Activated naive CD4-positive, alpha-beta T cell treated with anti-CD3 and anti-CD28 coated beads, Interleukin-2, amount 50 U/mL, for 72 hours (primary cell): ENCODE results near the gene TEX10. TPM values are rescaled to one million over a fixed set of nuclear protein-coding genes. Genes with fewer than 3 reads are reported as not detected.

Experiments
- ATAC-seq, 2 donors: fragments of 150-1000 bp; cut with Tn5 transposase; 2 replicates each; pipeline ENCODE4 v1.10.0; 2021; ENCODE audit warnings: mild to moderate bottlenecking in 2 of 2, moderate library complexity in 2 of 2
- DNase-seq, 2 donors: peaks; one replicate each; pipeline ENCODE4 v3.0.0; 2021 to 2022; ENCODE audit warnings: low spot score in 2 of 2
- H3K27ac Mint-ChIP-seq, 2 donors: one replicate each; pipeline ENCODE4 v1.8.0; 2022; ENCODE audit warnings: mild to moderate bottlenecking in 2 of 2, mixed read lengths in 2 of 2
- H3K36me3 Mint-ChIP-seq, 2 donors: one replicate each; pipeline ENCODE4 v1.8.0; 2022; ENCODE audit warnings: mixed read lengths in 2 of 2
- H3K9me3 Mint-ChIP-seq, 2 donors: one replicate each; pipeline ENCODE4 v1.8.0; 2022; ENCODE audit warnings: mixed read lengths in 2 of 2
- total RNA-seq, 2 donors: library from RNA; stranded (reverse); gene quantifications; one replicate each; pipeline ENCODE4 v1.2.3, GENCODE V29; 2022

TEX10 gene
- total RNA-seq, 2 donors from 2014 or later: 20.1 to 24.5 TPM

DNA sequence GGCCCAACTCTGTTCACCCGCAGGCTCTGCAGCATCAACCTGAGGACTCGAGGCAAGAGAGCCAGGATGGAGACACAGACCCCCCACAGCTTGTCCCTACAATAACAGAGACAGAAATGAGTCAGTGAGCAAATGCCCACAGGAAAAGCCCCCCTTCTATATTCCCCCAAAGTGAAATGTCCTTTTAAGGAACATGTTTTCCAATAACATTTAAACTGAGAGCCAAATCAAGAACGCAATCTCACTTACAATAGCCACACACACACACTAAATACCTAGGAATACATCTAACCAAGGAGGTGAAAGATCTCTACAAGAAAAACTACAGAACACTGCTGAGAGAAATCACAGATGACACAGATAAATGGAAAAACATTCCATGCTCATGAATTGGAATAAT lies 49.0 kb downstream of the TEX10 start:
- DNase-seq (no peak), ATAC-seq (no peak)
- Mint-ChIP-seq H3K27ac (peak overlapping the region; percentile 28 to 75), H3K9me3 (no peaks in the 10 kb centered on the region), H3K36me3 (peaks cover 22 to 27% of the 10 kb centered on the region in 2 donors)

DNA sequence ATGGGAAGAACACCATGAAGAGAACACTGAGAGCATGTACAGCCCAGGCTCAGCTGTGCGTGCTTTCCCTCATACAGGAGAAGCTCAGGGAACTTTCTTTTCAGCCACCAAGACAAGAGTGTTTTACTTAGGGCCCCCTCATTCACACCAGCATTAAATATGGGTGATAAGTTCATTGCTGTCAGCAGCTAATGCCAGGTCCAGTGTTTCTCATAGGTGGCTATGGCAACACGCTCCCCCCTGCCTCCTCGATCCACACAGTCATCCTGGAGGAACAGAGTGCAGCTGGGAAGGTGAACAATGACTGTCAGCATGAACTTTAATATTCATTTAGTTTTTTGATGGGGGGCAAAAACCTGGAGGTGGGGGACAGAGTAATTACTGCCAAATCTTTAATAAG lies 54.4 kb downstream of the TEX10 start:
- DNase-seq: no peak
- Mint-ChIP-seq H3K9me3 (no peaks in the 10 kb centered on the region), H3K36me3 (peaks cover 5 to 7% of the 10 kb centered on the region in 2 donors), H3K27ac (peak overlapping the region in 1 of 2 donors; percentile 73)
- ATAC-seq: no peak

DNA sequence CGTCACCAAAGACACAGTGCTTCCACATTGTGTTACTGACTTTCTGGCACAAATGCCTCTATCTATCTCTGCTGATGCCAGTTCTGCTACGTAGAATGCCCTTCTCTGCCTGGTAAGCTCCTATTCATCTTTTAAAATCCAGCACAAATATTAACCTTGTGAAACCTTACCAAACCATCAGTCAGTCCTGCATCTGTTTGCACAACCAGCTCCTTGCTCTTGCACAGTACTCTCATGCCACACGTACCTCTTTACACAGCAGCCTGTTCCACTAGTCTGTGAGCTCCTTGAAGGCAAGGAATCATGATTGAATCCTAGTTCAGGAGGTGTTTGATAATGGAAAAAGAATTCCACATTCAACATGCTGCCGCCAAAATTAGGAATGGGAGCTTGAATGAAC lies 56.3 kb downstream of the TEX10 start:
- no peak for DNase-seq
- no peaks in the 10 kb centered on the region for H3K9me3 Mint-ChIP-seq
- no peak for ATAC-seq
- peaks cover 8 to 13% of the 10 kb centered on the region in 2 donors for H3K36me3 Mint-ChIP-seq
- peak overlapping the region in 1 of 2 donors; percentile 51 for H3K27ac Mint-ChIP-seq

DNA sequence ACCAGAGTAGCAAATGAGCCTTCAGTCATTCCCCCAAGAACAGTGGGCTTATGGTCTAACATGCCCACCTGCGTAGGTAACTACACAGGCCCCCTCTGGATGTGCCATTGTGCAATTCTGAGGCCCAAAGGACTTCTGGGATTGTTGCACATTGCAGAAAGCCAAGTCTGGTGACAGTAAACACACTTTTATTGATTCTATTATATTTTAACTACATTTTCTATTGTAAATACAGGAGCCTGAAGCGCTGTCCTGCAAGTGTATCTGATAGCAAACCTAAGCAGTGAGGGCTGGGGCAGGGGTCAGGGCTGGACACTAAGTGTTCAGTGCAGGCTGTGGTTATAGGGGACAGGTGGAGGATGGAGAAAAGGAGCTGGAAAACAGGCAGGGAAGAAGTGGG lies 57.5 kb downstream of the TEX10 start:
- Mint-ChIP-seq H3K9me3 (no peaks in the 10 kb centered on the region), H3K27ac (peak overlapping the region in 1 of 2 donors; percentile 65), H3K36me3 (peaks cover 11 to 15% of the 10 kb centered on the region in 2 donors)
- DNase-seq: no peak
- ATAC-seq: no peak

DNA sequence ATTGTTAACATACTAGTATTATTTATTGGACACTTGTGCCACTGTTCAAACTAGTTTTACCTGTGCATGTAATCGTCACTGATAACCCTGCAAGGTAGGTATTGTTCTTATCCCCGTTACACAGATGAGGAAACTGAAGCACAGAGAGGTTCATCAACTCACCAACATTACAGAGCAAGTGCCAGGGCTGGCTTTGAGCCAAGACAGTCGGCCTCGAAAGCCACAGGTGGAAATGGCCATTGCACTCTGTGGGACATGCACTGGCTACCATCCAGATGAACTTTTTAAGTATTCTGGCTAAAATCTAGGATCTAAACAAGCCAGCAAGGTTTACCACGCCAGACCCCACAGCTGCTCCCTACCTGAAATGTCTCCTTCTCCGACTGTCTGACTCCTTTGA lies 57.9 kb downstream of the TEX10 start:
- ATAC-seq (no peak), DNase-seq (no peak)
- peak overlapping the region in 1 of 2 donors; percentile 65 for H3K27ac Mint-ChIP-seq
- H3K36me3 Mint-ChIP-seq: peaks cover 12 to 19% of the 10 kb centered on the region in 2 donors
- H3K9me3 Mint-ChIP-seq: no peaks in the 10 kb centered on the region

DNA sequence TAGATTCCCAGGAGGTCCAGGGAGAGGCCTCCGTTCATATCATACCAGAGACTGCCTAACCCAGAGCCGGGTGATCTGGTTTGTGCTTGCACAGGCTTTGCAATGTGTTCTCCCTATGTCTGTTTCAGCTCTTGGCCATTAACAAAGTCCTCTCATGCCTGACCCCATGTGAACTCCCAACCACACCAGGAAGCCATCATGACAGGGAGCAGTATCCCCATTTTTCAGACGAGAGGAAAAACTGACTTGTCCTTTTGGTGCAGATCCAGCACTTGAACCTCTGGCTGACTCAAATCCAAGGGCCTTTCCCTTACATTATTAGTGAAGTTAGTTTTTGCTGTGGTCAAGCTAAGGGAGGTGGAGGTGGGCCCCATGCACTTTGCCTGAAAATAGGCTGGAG lies 58.4 kb downstream of the TEX10 start:
- no peak overlapping the region for H3K27ac Mint-ChIP-seq
- H3K9me3 Mint-ChIP-seq: peaks cover 2 to 3% of the 10 kb centered on the region in 2 donors
- no peak for DNase-seq
- ATAC-seq: no peak
- H3K36me3 Mint-ChIP-seq: peaks cover 17 to 19% of the 10 kb centered on the region in 2 donors

DNA sequence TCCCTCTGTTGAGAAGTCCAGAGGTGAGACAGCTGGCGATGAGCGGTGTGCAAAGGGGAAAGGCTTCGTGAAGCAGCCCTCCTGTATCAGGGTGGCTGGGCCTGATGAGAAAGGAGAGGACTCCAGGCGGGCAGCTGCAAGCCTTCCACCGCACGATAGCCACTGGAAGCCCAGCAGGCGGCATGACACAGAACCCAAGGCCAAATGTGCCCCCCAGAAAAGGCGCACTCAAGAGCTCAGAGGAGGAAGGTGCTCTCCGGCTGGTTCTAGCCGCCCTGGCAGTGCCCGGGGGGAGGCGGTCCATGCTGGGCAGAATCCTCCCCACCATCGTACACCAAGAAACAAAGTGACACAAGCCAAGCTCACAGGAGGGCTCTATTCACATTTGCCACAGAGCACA lies 60.3 kb downstream of the TEX10 start:
- DNase-seq (no peak), ATAC-seq (no peak)
- Mint-ChIP-seq H3K27ac (no peak overlapping the region), H3K36me3 (peaks cover 34 to 36% of the 10 kb centered on the region in 2 donors), H3K9me3 (peaks cover 11 to 12% of the 10 kb centered on the region in 2 donors)

DNA sequence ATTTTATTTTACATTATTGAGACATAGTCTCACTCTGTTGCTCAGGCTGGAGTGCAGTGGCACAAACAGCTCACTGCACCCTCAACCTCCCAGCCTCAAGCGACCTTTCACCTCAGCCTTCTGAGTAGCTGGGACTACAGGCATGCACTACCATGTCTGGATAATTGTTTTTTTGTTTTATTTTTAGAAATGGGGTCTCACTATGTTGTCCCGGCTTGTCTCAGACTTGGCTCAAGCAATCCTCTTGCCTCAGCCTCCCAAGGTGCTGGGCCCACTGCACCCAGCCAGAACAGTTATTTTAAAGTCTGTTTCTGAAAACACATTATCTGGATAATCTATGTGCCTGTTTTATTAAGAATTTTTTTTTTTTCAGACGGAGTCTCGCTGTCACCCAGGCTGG lies 62.0 kb downstream of the TEX10 start:
- Mint-ChIP-seq H3K27ac (no peak overlapping the region), H3K9me3 (peaks cover 16 to 17% of the 10 kb centered on the region in 2 donors), H3K36me3 (peaks cover 47 to 50% of the 10 kb centered on the region in 2 donors)
- ATAC-seq: no peak
- DNase-seq: no peak

DNA sequence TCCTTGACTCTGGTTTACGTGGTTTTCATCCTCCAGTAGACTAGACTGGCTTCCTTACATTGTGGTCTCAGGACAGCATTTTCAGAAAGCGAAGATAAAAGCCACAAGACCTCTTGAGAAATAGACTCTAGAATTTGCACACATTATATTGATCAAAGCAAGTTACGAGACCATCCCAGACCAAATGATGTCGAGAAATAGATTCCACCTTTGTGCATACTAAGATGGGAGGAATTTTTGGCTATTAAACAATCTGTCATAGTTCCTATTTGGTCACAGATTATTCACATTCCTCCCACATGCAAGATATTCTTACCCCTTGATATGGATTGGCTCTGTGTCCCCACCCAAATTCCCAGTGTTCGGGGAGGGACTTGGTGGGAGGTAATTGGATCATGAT lies 65.6 kb downstream of the TEX10 start:
- Mint-ChIP-seq H3K27ac (peak overlapping the region; percentile 12 to 22), H3K36me3 (peaks cover 66 to 74% of the 10 kb centered on the region in 2 donors), H3K9me3 (peaks cover 27 to 29% of the 10 kb centered on the region in 2 donors)
- no peak for DNase-seq
- no peak for ATAC-seq

DNA sequence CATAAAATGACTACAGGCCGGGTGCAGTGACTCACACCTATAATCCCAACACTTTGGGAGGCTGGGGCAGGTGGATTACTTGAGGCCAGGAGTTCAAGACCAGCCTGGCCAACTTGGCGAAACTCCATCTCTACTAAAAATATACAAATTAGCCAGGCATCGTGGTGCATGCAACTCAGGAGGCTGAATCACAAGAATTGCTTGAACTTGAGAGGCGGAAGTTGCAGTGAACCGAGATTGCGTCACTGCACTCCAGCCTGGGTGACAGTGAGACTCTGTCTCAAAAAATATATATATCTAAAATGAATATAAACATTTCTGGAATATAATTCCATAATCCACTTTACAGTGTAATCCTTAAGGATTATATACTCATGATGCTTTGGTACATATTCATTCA lies 66.5 kb downstream of the TEX10 start:
- Mint-ChIP-seq H3K9me3 (peaks cover 27 to 29% of the 10 kb centered on the region in 2 donors), H3K36me3 (peaks cover 61 to 65% of the 10 kb centered on the region in 2 donors), H3K27ac (no peak overlapping the region)
- DNase-seq (no peak), ATAC-seq (no peak)

DNA sequence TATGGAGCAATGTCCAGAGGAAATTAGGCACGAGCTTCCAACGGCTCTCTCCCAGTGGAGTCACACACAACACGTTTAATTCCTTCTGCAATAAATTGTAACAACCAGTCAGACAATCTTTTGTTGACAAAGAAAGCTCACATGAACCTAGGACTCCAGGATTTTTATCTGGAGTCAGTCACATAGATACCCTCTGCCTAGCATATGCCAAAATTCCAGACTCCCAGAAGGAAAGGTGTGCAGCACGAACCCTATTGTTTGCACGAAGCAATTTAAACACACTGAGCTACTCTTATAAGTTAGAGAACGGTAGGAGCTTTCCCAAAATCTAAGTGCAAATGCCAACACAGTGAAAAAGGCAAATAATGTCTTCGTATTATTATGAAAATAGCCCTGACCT lies 67.1 kb downstream of the TEX10 start:
- Mint-ChIP-seq H3K36me3 (peaks cover 60 to 64% of the 10 kb centered on the region in 2 donors), H3K9me3 (peaks cover 27 to 29% of the 10 kb centered on the region in 2 donors), H3K27ac (no peak overlapping the region)
- DNase-seq: no peak
- ATAC-seq: no peak

DNA sequence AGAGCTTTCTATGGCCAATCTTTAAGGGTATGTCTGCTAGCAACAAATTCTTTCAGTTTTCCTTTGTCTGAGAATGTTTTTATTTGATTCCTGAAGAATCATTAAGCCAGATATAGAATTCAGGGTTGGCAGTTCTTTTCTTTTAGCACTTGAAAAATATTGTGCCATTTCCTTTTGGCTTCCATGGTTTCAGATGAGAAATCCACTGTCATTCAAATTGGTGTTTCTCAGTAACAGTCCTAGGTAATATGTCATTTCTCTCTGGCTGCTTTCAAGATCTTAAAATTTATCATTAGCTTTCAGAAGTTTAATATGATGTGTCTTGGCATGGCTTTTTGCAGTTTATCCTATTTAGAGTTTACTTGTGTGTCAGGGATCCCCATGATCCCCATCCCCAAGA lies 67.7 kb downstream of the TEX10 start:
- DNase-seq (no peak), ATAC-seq (no peak)
- Mint-ChIP-seq H3K27ac (no peak overlapping the region), H3K9me3 (peaks cover 27 to 29% of the 10 kb centered on the region in 2 donors), H3K36me3 (peaks cover 60 to 62% of the 10 kb centered on the region in 2 donors)

DNA sequence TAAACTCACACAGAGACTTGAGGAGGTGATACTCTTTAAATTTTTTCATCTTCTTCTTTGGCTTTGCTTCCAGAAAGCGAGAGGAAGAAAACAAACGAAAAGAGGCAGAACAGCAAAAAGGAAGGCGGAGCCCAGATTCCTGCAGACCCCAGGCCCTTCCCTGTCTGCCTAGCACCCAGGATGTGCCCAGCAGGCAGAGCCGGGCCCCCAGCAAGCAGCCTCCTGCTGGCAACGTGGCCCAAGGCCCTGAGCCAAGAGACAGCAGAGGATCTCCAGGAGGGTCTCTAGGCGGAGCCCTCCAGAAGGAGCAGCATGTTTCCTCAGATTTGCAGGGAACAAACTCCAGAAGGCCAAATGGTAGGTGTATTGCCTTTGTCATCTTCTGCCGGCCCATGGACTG lies 68.5 kb downstream of the TEX10 start:
- H3K36me3 Mint-ChIP-seq: peaks cover 53 to 54% of the 10 kb centered on the region in 2 donors
- DNase-seq (no peak), ATAC-seq (no peak)
- H3K9me3 Mint-ChIP-seq: peaks cover 24% of the 10 kb centered on the region in 2 donors
- no peak overlapping the region for H3K27ac Mint-ChIP-seq

DNA sequence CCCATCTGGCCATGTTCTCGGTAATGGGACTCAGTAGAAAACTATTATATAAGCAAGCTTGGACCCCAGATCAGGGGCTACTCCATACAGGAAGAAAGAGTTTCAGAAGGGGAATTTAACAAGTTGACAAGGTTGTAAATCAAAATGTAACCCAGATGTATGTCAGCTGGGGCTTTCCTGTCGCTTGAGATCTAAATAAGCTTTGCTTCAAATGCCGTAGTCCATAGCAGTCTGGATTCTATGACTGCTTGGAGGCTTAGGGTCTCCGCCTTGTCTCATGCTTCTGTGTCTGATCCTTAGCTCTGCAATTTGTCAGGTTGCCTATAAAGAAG lies 70.4 kb downstream of the TEX10 start:
- peaks cover 36 to 46% of the 10 kb centered on the region in 2 donors for H3K36me3 Mint-ChIP-seq
- peaks cover 16 to 17% of the 10 kb centered on the region in 2 donors for H3K9me3 Mint-ChIP-seq
- no peak for ATAC-seq

DNA sequence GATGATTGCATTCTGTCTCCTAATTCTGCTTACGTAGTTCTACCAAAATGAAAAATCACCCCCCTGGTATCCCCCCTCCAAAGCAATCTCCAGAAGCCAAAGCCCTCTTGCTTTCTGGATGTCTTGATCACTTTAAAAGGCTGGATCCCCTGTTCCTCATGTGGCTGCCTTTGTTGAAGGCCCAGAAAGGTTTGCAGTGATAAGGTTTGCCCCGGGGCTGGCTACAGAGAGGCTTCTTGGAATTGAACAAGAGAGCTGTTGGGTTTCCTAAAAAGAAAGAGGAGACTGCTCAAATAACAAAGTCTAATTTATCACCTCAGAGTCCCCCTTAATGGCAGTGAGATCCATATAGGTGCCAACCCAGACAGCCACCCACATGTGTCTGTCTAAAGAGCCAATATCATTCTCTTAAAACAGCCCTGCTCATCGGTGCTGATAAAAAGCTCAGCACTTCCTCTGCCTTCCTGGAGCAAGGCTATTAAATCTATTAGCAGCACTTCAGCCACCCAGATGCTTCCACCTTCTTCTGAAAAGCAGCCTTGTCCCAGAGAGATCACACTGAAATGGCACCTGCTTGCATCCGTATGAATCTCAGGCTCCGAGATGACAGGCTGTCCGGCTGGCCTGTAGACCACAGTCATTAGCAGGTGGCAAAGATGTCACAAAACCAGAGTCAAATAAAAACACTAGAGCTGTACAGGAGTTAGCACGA lies 70.9 kb downstream of the TEX10 start:
- H3K27ac Mint-ChIP-seq: peak overlapping the region in 1 of 2 donors; percentile 25
- DNase-seq (no peak), ATAC-seq (no peak)
- peaks cover 34 to 48% of the 10 kb centered on the region in 2 donors for H3K36me3 Mint-ChIP-seq
- peaks cover 15% of the 10 kb centered on the region in 2 donors for H3K9me3 Mint-ChIP-seq

More for the DNA sequence above, 70.4 kb downstream of the TEX10 start:
- DNase-seq: no peak
- no peak overlapping the region for H3K27ac Mint-ChIP-seq

DNA sequence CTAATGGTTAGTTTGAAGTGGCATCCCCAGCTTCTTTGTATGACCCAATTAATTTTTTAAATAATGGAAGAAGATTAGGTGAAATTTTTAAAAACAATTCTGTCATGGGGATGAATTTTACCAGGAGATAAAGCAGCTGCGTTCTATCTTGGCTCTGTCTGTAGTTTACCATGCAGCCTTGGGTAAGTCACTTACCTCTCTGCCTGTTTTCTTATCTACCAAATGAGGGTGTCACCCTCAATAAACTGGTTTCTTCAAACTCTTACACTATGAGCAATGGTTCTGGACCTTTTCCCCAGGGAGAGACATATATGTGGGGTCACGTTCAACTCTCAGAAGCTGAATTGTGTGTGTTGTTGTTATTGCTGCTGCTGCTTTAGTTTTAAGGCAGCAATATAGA lies 71.7 kb downstream of the TEX10 start:
- ATAC-seq: no peak
- Mint-ChIP-seq H3K27ac (no peak overlapping the region), H3K36me3 (peaks cover 32 to 45% of the 10 kb centered on the region in 2 donors), H3K9me3 (peaks cover 12% of the 10 kb centered on the region in 2 donors)
- DNase-seq: no peak

DNA sequence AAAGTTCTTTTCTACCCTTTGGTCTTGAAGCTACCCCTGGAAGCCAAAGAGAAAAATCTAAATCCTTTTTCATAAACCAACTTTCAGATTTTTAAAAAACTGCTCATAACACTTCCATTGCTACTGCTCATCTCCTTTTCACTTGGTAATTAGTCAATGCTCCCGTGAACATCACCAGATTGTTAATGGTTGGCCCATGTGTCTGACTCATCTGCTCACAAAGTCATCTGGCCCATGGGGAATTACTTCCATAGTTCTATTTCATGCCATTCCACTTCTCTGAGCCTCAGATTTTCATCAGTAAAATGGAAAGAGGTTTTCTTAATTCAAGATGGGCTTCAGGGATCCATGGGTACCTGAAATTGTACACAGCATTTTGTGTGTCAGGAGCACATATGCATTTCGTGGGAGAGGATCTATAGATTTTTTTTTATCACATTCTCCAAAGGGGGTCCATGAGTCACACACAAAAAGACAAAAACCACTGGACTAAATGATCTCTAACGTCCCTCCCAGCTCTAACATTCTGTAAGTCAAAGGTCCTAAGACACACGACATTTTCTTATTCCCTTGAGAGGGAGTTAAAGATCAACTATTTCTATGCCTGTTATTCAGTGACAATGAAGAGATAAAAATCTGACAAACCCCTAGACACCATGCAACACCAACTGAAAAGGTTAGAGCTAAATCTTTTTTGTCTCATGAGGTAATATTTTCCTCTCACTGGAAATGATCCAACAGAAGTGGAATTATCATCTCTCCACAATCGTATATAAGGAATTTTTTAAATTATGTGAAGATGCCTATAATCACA lies 75.4 kb downstream of the TEX10 start:
- Mint-ChIP-seq H3K9me3 (no peaks in the 10 kb centered on the region), H3K27ac (peak overlapping the region in 1 of 2 donors; percentile 18), H3K36me3 (peaks cover 5 to 18% of the 10 kb centered on the region in 2 donors)
- DNase-seq (no peak), ATAC-seq (no peak)
